ENCODE measurements around the gene SH2D3A.
"Not testable (repeated sequence)": the region's sequence is repeated elsewhere in the genome, so short reads cannot be mapped to it uniquely, and the experiment has no call there.

Gene SH2D3A

DNA sequence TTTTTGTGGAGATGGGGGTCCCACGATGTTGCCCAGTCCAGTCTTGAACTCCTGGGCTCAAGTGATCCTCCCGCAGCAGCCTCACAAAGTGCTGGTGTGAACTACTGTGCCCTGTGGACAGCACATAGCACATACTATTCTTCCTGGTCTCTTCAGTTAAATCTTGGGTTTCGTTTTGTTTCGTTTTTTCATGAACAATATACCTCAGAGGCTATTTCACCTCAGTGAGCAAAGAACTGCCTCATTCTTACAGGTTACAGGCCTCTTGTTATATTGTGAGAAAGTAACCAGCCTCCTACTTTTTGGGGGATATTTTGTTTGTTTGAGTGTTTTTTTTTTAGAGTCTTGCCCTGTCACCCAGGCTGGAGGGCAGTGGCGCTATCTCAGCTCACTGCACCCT is 45.5 kb downstream of the SH2D3A start:
- DNase-seq (ENCODE audit: low spot score), result no peak

DNA sequence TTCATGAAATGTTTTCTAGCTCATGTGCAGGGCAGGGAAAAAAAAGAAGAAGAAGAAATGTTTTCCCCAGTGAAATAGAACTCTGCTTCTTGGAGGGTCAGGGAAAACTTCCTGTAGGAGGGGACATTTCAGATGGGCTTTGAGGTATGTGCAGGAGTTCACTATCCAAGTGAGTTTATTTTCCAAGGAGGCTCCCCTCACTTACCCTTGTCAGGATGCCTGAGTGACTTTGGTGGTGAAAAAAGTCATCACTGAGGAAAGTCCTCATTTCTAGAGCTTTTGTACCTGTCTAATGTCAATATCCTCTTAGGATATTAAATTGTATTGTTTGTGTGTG is 46.1 kb downstream of the SH2D3A start:
- no peak for DNase-seq (ENCODE audit: low spot score)

DNA sequence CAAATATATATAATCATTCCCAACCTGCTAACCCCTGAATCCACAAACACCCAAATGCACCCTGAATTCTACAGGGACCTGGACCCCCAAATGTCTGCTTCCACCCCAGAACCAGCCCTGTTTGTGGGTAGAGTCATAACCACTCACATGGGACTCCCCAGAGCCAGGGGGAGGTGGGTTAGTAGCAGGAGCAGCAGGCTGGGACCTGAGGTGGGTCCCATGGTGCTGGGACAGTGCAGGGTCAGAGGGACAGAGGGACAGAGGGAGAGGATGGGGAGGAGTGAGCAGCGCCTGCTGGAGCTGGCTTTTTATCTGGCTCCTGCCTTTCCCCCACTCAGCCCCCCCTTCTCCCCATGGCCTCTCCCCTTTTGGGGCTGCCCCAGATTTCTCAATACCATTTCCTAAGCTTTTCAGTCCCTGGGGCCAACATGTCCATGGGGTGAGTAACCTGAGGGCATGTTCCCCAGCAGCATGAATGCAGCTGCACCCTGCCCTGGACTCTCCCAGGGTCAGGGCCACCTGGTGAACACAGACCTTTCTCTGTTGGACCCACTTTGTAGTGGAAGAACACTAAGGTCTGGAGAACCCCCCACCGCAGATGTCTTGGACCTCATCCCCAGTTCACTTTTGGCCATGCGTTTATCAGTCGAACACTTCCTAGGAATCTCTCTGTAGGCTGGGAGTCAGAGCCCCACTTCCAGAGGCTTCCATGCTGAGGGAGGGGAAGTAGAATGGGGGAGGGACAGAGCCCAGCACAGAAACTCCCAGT is 46.7 kb downstream of the SH2D3A start, which contains the start of gene C3:
Gene C3 (minus strand): TSS at position 282 of the 769 bp plus-strand sequence. CDS start 61 bp downstream, at position 221.
- no peak for DNase-seq (ENCODE audit: low spot score)

DNA sequence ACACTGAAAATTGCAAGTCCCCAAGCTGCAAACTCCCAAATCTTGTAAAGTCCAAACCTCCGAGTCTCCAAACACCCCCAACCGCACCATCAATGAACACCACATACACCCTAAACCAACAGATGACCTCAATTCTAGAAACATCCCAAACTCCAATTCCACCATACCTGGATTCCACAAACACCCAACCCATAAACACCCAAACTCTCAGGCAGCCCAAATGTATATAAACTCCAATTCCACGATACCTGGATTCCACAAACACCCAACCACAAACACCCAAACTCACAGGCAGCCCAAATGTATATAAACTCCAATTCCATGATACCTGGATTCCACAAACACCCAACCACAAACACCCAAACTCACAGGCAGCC is 47.3 kb downstream of the SH2D3A start:
- no peak for DNase-seq (ENCODE audit: low spot score)

DNA sequence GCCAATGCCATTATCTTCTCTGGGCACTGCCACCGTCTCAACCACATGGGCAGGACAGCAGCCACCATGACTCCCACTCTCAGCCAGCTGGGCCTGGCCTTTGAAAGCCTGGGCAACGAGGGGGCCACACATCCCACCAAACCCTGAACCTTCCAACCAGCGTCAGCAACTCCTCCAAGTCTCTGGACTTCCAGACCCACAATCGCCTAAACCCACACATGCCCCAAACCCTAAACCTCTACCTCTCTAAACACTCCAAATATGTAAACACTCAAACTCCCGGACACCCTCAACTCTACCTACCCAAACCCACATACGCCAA is 47.7 kb downstream of the SH2D3A start:
- DNase-seq (ENCODE audit: low spot score), result no peak

DNA sequence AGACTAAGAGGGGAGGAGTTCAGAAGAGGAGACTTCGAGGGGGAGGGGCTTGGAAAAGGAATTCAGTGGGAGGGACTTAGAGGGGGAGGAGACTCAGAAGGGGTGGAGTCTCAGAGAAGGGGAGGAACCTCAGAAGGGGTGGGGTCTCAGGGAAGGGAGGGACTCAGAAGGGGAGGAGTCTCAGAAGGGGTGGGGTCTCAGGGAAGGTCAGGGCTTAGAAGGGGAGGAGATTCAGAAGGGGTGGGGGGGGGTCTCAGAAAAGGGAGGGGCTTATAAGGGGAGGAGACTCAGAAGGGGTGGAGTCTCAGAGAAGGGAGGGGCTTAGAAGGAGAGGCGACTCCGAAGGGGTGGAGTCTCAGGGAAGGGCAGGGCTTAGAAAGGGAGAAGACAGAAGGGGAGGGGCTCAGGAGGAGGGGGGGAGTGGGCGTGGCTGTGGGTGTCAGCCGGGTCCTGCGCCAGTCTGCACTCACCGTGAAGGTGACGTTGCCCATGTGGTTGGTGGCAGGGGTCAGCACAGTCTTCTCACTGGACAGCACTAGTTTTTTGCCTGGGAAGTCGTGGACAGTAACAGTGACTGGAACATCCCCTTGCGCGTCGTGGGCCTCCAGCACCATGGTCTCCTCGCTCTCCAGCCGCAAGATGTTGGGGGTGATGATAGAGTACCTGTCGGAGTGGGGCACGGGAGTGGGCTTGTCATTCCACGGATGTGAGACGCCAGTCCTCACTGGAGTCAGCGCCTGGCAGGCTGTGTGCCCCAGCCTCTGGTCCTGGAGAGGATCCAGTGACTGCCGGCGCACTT is 48.3 kb downstream of the SH2D3A start:
- DNase-seq (ENCODE audit: low spot score), result peak; percentile 85

DNA sequence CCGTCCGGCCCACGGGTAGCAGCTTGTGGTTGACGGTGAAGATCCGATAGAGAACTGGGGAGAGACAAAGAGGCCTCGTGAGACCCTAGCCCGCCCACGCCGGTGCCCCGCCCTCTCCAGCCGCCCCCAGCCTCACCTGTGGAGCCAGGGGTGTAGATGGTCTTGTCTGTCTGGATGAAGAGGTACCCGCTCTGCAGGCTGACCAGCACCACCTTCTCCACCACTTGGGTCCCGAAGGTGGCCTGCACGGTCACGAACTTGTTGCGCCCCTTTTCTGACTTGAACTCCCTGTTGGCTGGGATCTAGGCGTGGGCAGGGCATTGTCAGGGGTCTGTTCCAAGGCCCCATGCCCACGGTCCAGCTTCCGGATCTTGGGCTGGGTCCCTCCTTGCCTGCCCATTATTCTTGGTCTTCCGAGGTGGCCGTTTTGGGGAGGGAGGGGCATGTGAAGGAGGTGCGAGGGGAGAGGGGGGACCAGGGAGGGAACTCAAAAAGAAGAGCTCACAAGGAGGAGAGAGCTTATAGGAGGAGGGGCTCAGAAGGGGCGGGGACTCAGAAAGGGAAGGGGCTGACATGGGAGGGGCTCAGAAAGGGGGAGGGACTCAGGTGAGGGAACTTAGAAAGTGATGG is 49.0 kb downstream of the SH2D3A start:
- DNase-seq (ENCODE audit: low spot score), result peak; percentile 72

DNA sequence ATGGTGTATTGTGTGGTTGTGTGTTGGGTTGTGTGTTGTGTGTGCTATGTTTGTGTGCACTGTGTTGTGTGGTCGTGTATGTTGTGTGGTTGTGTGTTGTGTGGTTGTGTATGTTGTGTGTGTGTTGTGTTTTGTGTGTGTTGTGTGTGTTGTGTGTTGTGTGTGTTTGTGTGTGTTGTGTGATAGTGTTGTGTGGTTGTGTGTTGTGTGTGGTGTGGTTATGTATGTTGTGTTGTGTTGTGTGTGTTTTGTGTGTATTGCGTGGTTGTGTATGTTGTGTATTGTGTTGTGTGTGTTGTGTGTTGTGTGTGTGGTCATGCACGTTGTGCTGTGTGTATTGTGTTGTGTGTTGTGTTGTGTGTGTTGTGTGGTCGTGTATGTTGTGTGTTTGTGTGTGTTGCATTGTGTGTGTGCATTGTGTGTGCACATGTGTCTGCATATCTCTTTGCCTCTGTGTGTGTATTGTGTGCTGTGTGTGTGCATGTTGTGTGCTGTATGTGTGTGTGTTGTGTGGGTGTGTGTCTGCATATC is 49.7 kb downstream of the SH2D3A start:
- no peak for DNase-seq (ENCODE audit: low spot score)

DNA sequence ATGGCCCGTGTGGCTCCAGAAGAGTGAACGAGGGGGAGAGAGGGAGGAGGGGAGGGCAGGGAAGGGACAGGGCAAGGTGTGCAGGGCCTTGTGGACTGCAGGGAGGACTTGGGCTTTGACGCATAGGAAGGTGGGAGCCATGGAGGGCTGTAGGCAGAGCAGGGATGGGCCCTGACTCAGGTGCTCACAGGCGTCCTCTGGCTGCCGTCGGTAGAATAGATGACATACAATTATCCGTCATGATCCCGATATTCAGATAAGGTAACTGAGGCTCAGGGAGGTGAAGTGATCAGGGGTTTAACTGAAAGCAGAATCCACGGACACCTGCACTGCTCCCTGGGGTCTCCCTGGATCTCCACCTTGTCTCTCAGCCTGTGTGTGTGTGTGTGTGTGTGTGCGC is 50.2 kb downstream of the SH2D3A start:
- no peak for DNase-seq (ENCODE audit: low spot score)

DNA sequence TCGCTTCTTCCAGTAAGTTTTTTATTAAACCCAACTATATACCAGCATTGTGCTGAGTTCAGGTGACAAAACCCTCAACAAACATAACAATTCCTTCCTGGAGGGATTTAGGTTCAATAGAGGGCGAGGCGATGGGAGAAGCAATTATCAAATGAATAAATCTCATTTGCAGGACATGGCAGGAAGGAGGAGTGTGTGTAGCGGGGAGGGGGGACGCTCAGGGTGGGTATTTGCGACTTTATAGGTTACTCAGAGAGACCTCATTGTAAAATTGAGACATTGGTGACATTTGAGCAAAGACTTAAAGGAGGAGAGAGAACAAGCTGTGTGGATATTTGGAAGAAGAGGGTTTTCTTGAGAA is 50.6 kb downstream of the SH2D3A start:
- no peak for DNase-seq (ENCODE audit: low spot score)

DNA sequence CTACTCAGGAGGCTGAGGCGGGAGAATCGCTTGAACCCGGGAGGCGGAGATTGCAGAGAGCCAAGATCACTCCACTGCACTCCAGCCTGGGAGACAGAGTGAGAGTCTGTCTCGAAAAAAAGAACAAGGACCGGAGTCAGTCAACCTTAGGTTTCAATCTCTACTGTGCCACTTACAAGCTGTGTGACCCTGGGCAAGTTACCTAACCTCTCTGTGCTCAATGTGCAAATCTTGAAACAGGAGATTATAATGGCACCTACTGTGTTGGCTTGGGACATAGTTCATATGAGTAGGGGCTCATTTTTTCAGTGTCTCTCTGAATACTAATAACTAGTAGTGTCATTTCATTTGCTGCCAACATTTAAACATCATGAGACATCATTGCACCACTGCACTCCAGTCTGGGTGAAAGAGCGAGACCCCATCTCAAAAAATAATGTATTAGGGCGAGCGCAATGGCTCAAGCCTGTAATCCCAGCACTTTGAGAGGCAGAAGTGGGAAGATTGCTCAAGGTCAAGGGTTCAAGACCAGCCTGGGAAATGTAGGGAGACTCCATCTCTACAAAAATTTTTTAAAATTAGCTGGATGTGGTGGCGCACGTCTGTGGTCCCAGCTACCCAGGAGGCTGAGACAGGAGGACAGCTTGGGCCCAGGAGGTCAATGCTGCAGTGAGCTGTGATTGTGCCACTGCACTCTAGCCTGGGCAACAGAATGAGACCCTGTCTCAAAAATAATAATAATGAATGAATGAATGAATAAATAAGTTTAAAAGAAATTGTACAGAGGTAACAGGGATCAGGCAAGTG is 52.3 kb downstream of the SH2D3A start:
- no peak for DNase-seq (ENCODE audit: low spot score)

DNA sequence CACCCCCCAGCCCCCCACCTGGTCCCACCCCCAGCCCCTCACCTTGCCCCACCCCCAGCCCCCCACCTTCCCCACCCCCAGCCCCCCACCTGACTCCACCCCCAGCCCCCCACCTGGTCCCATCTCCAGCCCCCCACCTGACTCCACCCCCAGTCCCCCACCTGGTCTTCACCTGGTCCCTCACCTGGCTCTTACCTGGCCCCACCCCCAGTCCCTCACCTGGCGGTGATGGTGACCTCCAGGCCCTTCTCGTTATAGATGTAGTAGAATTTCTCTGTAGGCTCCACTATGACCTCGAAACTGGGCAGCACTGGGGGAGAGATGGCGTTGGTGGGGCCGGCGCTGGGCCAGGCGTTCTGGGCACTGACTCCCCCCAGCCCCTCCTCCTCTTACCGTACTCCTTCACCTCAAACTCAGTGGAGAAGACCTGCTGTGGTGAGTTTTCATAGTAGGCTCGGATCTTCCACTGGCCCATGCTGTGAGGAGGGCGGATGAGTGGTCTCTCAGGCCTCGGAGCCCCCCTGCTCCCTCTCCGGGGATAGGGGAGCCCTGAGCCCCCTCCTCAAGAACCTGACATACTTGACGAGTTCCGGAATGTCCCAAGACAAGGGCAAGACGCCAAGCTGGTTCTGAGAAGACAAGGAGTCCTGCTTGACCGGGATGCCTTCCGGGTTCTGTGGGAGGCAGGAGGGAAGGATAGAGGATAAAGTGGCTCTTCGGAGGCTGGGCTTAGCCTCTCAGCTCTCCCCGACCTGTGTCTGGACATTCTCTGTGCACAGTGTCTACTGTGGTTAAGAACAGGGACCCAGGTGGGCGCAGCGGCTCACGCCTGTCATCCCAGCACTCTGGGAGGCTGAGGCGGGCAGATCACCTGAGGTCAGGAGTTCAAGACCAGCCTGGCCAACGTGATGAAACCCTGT is 53.2 kb downstream of the SH2D3A start:
- no peak for DNase-seq (ENCODE audit: low spot score)

DNA sequence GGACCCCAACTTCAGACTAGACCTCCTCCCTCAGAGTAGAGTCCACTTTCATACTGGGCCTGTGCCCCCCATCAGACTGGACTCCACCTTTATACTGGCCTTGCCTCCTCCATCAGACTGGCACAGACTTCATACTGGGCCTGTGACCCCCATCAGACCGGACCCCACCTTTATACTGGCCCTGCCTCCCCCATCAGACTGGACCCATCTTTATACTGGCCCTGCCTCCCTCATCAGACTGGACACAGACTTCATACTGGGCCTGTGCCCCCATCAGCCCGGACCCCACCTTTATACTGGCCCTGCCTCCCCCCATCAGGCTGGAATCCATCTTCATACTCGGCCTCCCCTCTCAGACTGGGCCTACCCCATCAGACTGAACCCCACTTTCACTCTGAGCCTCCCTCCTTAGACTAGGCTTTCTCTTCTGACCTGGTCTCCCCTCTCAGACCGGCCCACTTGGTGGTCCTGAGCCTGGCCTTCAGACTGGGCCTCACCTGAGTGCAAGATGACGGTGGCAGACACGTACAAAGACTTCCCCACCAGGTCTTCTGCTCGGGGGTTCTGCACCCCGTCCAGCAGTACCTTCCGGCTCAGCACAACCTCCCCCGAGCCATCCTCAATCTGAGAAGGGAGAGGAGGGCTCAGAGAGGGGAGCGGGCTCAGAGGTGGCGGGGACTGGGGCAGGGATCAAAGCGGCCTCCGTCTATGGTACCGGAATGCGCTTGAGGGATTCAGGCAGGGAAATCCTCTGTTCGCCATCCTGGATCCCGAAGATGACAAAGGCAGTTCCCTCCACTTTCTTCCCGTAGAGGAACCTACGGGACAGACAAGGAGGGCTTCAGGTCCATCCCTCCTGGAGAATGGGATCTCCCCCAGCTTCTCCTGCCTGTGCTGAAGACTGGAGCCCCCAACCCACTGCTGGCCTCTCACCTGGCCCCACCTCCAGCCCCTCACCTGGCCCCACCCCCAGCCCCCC is 54.3 kb downstream of the SH2D3A start:
- no peak for DNase-seq (ENCODE audit: low spot score)

DNA sequence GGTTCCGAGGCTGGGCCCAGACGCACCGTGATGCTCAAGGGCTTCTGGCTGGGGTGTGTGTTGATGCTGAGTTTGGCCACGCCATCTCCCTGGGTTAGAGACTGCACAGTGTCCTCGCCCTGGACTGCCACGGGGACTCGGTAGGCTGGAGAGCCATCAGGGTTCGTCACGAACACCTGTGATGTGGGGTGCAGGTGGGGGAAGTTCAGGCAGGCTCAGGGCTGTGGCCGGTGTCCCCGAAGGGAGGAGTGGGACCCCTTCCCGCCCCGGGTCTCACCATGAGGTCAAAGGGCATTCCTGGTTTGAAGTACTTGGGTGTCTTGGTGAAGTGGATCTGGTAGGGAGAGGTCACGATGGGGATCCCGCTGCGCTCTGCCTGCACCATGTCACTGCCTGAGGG is 55.0 kb downstream of the SH2D3A start:
- no peak for DNase-seq (ENCODE audit: low spot score)

DNA sequence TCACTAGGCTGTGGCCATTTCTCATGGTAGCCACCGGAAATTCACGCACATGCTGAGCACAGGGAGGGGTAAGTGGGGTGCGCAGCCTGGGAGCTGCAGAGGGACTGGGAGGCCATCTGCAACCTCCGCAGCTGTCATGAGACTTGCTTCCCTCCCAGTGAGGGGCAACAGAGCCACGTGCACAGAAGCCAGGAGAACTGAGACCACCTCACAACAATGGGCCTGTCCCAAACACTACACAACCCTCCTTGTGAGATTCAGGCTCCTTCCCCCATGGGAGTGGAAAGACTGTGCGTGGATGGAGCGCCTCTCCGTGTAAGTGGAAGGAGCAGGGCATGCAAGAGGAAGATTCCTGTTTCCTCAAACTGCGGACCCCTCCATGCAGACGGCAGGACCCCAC is 55.6 kb downstream of the SH2D3A start:
- no peak for DNase-seq (ENCODE audit: low spot score)

DNA sequence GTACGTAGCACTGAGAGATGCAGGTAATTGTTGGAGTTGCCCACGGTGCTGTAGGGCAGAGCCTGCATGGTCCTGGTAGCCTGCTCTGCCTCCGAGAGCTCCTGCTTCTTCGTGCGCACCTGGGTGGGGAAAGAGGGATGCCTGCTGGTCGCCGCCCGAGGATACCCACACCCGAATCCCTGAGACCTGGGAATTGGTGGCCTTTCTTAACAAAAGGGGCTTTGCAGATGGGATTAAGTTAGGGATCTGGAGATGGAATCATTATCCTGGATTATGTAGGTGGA is 56.2 kb downstream of the SH2D3A start:
- no peak for DNase-seq (ENCODE audit: low spot score)

DNA sequence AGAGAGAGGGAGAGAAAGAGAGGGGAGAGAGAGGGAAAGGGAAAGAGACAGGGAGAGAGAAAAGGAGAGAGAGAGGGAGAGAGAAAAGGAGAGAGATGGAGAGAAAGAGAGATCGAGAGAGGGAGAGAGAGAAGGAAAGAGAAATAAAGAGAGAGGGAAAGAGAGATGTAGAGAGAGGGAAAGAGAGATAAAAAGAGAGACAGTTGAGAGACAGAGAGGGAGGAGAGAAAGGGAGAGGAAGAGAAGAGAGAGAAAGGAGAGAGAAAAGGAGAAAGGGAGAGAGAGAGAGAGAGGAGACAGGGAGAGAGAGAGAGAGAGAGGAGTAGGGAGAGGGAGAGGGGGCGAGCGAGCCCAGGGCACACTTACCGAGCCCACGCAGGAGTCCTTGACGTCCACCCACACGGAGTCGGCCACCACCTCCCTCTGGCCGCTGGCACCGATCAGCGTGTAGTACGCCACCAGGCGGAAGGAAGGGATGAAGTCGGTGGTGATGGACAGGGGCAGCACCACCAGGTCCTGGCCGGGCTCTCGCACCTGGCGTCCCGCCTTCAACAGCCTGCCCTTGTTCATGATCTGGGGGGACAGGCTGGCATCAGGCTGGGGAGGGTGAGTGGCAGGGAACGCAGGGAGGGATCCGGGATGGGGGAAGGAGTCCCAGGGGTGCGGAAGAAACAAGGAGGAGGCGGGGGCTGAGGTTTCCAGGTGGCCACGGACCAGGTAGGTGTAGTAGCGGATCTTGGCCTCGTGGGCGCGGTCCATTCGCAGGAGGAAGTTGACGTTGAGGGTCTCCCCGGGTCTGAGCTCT is 56.8 kb downstream of the SH2D3A start:
- peak; percentile 55 for DNase-seq (ENCODE audit: low spot score)

DNA sequence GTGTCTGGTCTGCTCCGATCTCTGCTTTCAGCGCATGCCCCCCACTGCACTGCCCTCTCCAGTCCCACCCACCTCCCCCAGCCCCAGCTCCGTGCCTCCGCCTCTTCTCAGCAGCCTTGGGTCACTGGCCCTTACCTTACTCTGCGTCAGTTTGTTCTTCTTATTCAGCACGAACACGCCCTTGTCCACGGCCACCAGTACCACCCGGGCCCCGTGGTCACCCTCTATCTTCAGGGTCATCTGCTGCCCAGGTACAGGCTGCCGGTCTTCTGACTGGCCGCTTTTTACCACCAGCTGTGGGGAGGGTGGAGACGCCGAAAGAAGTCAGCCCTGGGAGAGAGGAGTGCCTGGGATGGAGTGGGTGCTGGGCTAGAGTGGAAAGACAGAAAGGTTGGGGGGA is 57.7 kb downstream of the SH2D3A start:
- DNase-seq (ENCODE audit: low spot score), result no peak

DNA sequence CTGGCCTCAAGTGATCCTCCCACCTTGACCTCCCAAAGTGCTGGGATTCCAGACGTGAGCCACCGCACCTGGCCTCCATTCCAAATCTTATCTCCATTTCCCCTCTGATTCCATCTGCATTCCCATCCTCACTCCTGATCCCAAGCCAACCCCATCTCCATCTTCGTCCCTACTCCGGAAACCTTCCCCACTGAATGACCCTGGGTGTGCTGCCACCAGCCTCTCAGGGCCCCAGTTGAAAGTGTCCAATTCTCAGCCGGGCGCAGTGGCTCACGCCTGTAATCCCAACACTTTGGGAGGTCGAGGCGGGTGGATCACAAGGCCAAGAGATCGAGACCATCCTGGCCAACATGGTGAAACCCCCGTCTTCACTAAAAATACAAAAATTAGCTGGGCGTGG is 58.3 kb downstream of the SH2D3A start:
- DNase-seq (ENCODE audit: low spot score), result not testable (repeated sequence)
